Activated naive CD8-positive, alpha-beta T cell (primary cell): ENCODE measurements around the gene CHSY1.

Source experiments
- H3K27ac Mint-ChIP-seq: one replicate; pipeline ENCODE4 v1.8.0; 2021; ENCODE audit warnings: mixed read lengths
- H3K27me3 Mint-ChIP-seq: one replicate; pipeline ENCODE4 v1.8.0; 2021; ENCODE audit warnings: mixed read lengths
- H3K36me3 Mint-ChIP-seq: one replicate; pipeline ENCODE4 v1.8.0; 2021; ENCODE audit warnings: mixed read lengths
- H3K4me1 Mint-ChIP-seq: one replicate; pipeline ENCODE4 v1.8.0; 2021; ENCODE audit warnings: low read depth, mixed read lengths
- H3K4me3 Mint-ChIP-seq: one replicate; pipeline ENCODE4 v1.8.0; 2021; ENCODE audit warnings: mild to moderate bottlenecking, mixed read lengths
- H3K9me3 Mint-ChIP-seq: one replicate; pipeline ENCODE4 v1.8.0; 2021; ENCODE audit warnings: low read depth, mixed read lengths

CHSY1 gene

DNA sequence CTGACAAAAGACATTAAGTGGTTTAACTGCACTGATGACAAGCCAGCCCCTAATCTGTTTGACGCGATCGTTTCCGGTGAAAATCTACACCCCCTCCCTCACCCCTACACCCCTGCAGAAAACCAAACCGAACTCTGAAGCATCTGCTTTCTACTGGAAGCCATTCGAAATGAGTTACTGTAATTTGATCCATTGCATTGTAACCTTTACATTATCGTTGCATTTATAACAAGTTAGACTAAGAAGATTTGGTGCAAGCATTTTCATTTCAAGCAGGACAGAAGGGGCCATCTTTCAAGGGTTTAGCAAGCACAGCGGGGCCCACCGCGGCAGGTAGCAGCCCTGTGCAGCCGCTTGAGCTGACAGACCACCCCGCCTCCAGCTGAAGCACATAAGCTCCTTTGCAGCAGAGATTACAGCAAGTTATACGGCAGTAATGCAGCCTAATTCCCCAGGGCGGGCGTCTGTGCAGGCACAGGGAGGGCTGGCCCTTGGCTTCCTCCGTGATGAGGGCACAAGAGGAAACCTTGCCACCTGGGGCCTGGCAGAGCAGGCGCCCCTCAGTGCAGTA lies 79.3 kb downstream of the CHSY1 start:
- H3K27me3 Mint-ChIP-seq: no peaks in the 10 kb centered on the region
- H3K27ac Mint-ChIP-seq: peak overlapping the region; percentile 64
- no peak overlapping the region for H3K4me3 Mint-ChIP-seq
- H3K4me1 Mint-ChIP-seq: peaks cover 25% of the 10 kb centered on the region
- peaks cover 8% of the 10 kb centered on the region for H3K36me3 Mint-ChIP-seq
- no peaks in the 10 kb centered on the region for H3K9me3 Mint-ChIP-seq

DNA sequence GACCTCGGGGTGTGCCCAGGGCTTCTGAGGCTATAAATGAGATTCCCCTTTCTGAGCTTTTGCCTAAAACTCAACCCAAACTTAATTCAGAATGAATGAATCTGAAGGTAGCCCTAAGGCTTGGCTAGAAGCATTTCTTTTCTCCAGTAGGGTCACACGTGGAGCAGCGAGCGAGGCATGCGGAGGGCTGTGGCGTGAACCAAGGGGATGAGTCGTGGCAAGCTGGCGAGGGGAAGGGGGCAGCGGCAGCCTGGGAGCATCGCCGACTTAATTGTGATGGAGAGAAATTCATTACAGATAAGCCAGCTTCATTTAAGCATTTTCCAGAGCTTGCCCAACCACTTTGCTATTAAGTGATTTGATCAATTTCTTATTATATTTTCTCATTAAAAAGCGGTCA lies 79.9 kb downstream of the CHSY1 start:
- Mint-ChIP-seq H3K4me1 (peaks cover 30% of the 10 kb centered on the region), H3K36me3 (peaks cover 5% of the 10 kb centered on the region), H3K27me3 (no peaks in the 10 kb centered on the region), H3K4me3 (no peak overlapping the region), H3K27ac (peak overlapping the region; percentile 64), H3K9me3 (no peaks in the 10 kb centered on the region)

DNA sequence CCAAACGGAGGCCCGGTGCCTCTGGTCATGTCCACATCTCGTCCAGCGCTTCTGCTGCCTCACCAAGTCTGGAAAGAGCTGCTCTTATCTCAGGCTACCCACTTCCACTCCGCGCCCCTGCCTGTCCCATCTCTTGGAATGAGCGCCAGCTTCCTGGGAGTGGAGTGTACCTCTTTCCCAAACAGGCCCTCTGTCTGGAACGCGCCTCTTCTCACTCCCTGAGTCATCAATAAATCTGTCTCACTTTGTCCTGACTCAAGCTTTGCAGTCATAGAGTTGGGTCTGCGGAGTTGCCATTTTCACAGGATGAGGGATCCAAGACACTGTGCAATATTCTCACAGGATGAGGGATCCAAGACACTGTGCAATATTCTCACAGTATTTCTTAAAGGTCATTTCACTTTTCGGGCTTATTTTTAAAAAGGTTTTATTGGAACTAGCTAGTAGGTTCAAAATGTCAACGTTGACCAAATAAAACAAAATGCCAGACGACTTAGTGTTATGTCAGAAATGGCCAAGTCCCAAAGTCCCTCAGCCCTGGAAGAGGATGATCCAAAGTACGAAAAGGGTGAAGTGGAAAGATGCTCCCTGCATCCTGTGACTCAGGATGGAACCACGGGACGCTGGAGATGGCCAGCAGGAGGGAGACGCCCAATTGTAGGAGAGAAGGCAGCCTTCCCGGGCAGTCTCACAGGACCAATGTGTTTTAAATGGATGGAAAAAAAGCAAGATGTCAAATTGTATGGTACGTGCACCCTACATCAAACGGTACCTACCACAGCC lies 81.1 kb downstream of the CHSY1 start:
- Mint-ChIP-seq H3K4me1 (peaks cover 25% of the 10 kb centered on the region), H3K4me3 (no peak overlapping the region), H3K9me3 (peaks cover 5% of the 10 kb centered on the region), H3K36me3 (peaks cover 8% of the 10 kb centered on the region), H3K27ac (no peak overlapping the region), H3K27me3 (no peaks in the 10 kb centered on the region)

DNA sequence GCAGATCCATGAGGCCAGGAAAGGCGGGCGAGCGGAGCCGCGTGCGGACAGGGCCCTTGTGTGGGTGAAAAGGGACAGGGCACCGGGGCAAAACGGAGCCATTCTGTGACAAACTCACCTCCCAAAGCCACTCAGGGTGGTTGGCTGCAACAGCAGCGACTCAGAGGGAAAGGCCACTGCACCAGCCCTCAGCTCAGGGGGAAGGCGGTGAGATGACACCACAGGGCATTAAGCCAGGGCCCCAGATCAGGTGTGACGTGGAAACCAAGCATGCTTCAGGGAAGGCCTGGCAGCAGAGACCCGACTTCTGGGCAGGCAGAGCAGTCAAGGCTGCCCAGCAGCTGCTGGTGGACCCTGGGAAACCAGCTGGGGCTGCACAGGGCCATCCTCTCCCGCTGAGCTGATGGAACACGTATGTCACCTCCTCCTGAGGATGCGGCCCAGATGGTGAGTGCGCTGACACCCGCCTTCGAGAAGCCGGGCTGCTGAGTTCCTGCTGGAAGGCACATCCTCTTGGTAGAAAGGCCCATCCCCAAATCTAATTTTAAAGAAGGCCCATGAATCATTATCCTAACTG lies 82.3 kb downstream of the CHSY1 start:
- peaks cover 12% of the 10 kb centered on the region for H3K36me3 Mint-ChIP-seq
- peaks cover 22% of the 10 kb centered on the region for H3K4me1 Mint-ChIP-seq
- no peaks in the 10 kb centered on the region for H3K27me3 Mint-ChIP-seq
- H3K4me3 Mint-ChIP-seq: no peak overlapping the region
- H3K9me3 Mint-ChIP-seq: peaks cover 5% of the 10 kb centered on the region
- no peak overlapping the region for H3K27ac Mint-ChIP-seq

DNA sequence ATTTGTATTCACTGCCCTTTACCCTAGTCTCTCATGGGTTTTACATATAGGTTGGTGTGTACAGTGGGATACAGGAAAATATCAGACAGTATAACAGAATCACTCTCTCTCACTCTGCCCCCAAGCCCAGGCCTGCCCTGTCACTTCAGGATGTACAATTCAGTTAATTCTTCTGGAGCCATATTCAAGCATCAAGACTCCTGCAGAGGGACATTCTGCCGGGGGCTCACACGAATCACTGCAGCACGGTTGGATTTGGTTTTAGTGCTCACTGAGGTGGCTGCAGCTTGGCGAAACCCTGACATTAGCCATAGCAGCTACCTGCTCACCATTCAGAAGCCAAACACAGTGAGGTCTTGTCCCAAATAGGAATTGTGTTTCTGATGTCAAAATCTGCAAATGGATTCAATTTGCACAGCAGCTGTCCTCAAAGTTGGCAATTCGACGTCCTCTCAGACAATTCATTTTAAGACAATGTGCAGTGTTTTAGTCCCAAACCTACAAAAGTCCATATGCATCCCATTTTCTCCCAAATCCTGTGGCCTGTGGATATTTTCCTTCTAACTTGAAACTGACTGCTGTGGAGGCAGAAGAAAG lies 82.9 kb downstream of the CHSY1 start:
- Mint-ChIP-seq H3K4me3 (no peak overlapping the region), H3K27ac (no peak overlapping the region), H3K27me3 (no peaks in the 10 kb centered on the region), H3K36me3 (peaks cover 16% of the 10 kb centered on the region), H3K4me1 (peaks cover 22% of the 10 kb centered on the region), H3K9me3 (peaks cover 9% of the 10 kb centered on the region)

DNA sequence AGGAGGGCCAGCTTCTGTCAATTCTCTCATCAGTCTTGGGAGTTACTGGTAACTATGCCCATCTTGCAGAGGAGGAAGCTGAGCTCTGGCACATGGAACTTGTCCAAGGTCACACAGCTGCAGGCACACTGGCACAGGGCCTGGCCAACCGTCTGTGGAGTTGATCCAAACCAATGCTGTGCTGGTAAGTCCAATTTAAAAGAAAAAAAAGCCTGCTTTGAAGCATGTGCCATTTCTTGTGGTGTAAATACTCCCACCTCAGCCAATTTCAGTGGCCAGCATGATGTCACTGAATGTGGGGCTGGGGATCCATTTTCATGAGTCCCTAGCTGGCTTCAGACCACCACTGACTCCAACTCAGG lies 83.4 kb downstream of the CHSY1 start:
- H3K4me1 Mint-ChIP-seq: peaks cover 22% of the 10 kb centered on the region
- peaks cover 19% of the 10 kb centered on the region for H3K36me3 Mint-ChIP-seq
- peak overlapping the region; percentile 28 for H3K27ac Mint-ChIP-seq
- peak overlapping the region; percentile 33 for H3K4me3 Mint-ChIP-seq
- H3K27me3 Mint-ChIP-seq: no peaks in the 10 kb centered on the region
- H3K9me3 Mint-ChIP-seq: peaks cover 14% of the 10 kb centered on the region

DNA sequence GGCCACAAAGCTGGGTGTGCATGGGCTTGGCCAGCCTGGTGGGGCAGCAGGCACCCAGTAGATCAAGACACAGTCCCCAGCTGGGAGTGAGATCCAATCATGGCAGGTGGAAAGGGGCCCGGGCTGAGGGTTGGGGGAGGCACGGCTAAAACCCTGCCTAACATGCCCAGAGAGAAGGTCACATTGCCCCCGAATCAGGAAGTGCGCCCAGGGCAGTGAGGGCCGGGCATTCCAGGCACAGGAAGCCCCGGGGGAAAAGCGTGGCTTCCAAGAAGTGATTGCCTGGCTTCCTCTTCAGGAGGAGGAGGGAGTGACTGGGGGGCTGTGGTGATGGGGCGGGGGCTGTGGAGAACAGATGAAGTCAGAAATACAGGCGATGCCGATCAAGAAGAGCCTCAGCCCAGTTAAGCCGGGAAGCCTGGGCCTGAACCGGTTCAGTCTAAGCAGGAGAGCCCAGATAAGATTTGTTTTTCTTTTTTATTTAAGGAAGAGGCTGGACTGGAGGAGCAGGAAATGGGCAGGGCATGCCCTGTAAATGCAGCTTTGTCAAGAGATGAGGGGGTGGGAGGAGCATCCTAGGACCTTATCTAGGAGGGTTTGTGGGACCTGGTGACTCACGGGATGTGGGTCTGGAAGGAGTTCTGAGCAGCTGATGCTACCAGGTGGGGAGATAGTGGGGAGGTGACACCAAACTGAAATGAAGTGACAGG lies 83.9 kb downstream of the CHSY1 start:
- Mint-ChIP-seq H3K4me1 (peaks cover 22% of the 10 kb centered on the region), H3K4me3 (peak overlapping the region; percentile 33), H3K9me3 (peaks cover 15% of the 10 kb centered on the region), H3K36me3 (peaks cover 19% of the 10 kb centered on the region), H3K27ac (peak overlapping the region; percentile 28), H3K27me3 (no peaks in the 10 kb centered on the region)

DNA sequence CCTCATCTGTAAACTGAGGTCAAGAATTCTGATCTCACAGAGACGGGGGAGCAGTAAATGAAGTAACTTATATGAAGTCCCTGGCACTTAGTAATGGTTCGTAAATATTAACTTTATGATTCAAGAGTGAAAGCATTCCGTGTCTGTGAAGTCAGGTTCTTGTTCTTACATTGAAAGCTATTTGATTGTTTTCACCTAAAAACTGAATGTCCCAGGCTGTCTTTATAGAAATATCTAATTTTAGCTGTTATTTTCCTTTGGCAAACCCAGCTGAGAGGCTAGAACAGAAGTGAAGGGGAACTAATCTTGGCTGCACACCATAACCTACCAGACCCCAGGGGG lies 84.5 kb downstream of the CHSY1 start:
- Mint-ChIP-seq H3K4me1 (peaks cover 22% of the 10 kb centered on the region), H3K36me3 (peaks cover 19% of the 10 kb centered on the region), H3K4me3 (peak overlapping the region; percentile 33), H3K27ac (peak overlapping the region; percentile 28), H3K9me3 (peaks cover 15% of the 10 kb centered on the region), H3K27me3 (no peaks in the 10 kb centered on the region)

DNA sequence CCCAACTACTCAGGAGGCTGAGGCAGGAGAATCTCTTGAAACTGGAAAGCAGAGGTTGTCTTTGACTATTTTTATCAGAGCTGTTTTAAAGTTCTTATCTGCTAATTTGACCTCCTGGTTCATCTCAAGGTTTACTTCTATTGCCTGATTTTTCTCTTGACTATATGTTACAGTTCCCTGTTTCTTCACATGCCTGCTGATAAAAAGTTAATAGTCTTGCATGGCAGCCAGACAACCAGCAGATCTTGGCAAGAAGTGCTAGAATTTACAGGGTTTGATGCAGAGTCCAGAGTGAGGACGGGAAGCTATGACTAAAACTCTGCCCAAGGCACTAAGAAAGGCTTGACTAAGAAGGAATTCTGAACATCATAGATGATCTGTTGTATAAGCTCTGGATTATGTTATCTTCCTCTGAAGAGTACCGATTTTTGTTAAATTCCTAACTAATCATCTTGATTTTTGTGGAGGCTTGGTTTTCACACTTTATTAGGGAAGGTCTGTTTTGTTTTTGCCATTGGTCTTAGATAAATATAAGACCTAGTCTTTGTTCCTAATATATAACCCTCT lies 85.9 kb downstream of the CHSY1 start:
- Mint-ChIP-seq H3K27ac (no peak overlapping the region), H3K36me3 (peaks cover 19% of the 10 kb centered on the region), H3K4me1 (peaks cover 29% of the 10 kb centered on the region), H3K27me3 (no peaks in the 10 kb centered on the region), H3K4me3 (no peak overlapping the region), H3K9me3 (peaks cover 15% of the 10 kb centered on the region)

DNA sequence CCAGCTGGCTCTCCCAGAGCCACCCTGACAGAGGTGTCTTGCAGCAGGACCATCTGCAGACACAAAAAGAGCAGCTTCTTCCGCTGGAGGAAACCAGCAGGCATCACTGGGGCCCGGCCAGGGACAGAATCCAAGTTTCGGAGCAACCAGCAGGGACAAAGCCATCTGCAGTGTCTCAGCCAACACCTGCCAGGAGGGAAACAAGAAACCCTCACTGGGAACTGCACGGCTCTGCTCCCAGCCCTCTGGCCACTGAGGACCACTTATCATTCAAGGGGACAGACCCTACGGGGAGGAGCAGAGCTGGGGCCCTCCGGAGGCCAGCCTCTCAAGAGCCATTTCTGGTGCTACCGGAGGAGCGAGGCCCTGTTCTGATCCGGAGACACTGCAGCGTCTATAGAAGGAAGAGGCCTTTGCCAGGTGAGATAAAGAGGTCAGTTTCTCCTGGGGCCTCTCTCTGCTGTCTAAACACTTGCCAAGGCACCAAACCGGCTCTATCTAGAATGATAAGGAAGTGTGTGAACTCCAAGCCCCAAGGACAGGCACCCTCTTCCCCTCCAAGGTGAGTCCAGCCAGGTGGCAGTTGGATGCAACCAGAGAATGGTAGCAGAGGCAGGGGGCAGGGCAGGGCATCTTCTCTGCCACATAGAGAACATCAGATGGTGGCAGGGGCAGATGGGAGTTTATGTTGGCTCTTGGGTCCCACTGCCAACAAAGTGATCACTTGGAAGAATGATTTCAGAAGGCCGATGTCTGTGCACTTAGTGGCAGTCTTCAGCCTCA lies 89.0 kb downstream of the CHSY1 start:
- Mint-ChIP-seq H3K27ac (no peak overlapping the region), H3K4me3 (no peak overlapping the region), H3K27me3 (no peaks in the 10 kb centered on the region), H3K36me3 (peaks cover 19% of the 10 kb centered on the region), H3K4me1 (peaks cover 32% of the 10 kb centered on the region), H3K9me3 (peaks cover 15% of the 10 kb centered on the region)

DNA sequence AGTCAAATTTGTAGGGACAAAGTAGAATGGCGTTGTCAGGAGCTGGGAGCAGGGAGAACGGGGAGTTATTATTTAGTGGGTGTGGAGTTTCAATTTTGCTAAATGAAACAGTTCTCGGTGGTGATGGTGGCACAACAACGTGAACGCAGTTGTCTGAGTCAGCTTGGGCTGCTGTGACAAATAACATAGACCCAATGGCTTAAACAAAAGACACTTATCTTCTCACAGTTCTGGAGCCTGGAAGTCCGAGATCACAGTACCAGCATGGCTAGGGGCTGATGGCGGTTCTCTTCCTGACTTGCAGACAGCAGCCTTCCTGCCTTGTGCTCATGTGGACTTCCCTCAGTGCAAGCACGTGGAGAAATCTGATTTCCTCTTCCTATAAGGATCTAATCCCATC lies 90.2 kb downstream of the CHSY1 start:
- Mint-ChIP-seq H3K27me3 (no peaks in the 10 kb centered on the region), H3K36me3 (peaks cover 16% of the 10 kb centered on the region), H3K27ac (peak overlapping the region; percentile 7), H3K4me3 (no peak overlapping the region), H3K9me3 (peaks cover 15% of the 10 kb centered on the region), H3K4me1 (peaks cover 24% of the 10 kb centered on the region)

DNA sequence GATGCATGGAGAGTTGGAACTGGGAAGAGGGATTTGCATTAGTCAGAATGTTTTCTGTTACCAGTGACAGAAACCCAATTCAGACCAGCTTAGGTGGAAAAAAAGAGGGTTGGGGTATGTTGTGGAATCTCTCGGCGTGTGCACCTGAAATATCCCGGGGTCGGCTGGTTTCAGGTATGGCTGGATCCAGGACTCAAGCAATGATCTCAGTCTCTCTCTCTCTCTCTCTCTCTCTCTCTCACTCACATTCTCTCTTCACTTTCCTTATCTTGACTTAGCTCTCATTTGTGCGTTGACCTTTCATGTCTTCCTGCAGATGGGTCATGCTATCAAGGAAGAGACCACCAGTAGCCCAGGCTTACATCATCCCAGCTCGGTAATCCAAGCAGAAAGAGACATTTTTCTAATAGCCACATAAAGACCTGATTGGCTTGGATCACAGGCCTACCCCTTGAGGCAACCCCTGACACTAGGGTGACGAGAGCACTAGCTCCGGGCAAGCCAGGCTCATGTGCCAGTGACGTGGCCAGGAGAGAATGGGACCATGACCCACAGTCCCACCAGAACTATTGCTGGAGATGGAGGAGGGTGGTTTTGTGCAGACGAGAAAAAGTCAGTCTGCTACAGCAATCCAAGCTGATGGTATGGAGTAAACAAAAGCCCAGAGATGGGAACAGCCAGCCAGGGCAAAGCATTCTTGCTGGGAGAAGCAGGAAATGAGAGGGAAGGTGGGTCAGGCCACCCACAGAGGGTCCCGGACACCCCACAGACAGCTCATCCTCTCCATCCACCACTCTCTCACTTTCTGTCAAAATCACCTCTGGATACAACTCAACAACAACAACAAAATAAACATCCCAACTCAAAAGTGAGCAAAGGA lies 91.7 kb downstream of the CHSY1 start:
- Mint-ChIP-seq H3K36me3 (peaks cover 9% of the 10 kb centered on the region), H3K4me3 (no peak overlapping the region)

DNA sequence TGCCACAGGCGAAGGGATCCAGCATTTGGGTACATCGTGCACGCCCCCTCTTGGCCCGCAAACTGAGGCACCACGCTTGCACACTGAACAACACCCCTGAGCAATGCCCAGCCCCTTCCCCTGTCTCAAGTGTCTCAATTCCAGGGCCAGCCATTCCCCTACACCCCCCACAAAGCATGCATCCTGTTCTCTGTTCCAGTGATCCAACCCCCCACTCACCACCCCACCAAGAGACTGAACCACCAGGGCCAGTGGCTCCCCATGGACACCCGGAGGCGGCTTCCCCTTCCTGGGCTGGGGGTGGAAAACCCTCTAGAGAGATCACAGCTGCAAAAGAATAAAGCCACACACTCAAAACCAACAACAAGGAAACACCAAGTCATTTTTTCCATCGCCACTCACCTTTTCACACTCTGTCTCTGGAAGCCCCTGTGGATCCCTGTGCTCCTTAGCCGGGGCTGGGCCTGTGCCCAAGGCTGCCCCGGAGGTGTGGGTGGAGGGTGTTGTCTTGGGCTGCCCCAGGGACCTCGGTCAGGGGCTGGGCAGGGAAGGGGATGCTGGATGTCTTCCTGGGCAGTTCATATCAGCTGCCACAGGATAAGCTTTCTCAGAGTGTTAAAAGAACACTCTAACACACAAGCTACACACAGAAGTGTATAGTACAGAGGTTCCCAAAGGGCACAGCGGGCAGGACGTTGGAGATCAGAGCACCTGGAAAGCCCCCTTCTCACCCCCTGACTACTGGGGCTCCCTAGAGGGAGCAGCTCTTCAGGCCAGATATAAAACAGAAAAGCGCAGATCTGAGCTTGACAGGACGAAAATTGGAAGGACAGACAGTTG lies 92.5 kb downstream of the CHSY1 start:
- peak overlapping the region; percentile 25 for H3K4me3 Mint-ChIP-seq
- H3K27me3 Mint-ChIP-seq: no peaks in the 10 kb centered on the region
- H3K27ac Mint-ChIP-seq: peak overlapping the region; percentile 67
- peaks cover 9% of the 10 kb centered on the region for H3K9me3 Mint-ChIP-seq
- H3K4me1 Mint-ChIP-seq: peaks cover 24% of the 10 kb centered on the region
- H3K36me3 Mint-ChIP-seq: peaks cover 5% of the 10 kb centered on the region

More for the DNA sequence above, 91.7 kb downstream of the CHSY1 start:
- peak overlapping the region; percentile 67 for H3K27ac Mint-ChIP-seq
- H3K9me3 Mint-ChIP-seq: peaks cover 10% of the 10 kb centered on the region
- H3K27me3 Mint-ChIP-seq: no peaks in the 10 kb centered on the region
- peaks cover 24% of the 10 kb centered on the region for H3K4me1 Mint-ChIP-seq
